GM21737 (cell line): ENCODE measurements around the gene ABI3BP.

Source experiments
- ATAC-seq: cut with Tn5 transposase; IDR thresholded peaks from one replicate; pipeline ENCODE4 v1.9.1; 2021; ENCODE audit warnings: mild to moderate bottlenecking, moderate library complexity; ENCODE audit not compliant: unreplicated experiment

ABI3BP gene

GRCh38 chr3:100893590-100893989, 99.6 kb downstream of the ABI3BP start:
- no peak for ATAC-seq

DNA sequence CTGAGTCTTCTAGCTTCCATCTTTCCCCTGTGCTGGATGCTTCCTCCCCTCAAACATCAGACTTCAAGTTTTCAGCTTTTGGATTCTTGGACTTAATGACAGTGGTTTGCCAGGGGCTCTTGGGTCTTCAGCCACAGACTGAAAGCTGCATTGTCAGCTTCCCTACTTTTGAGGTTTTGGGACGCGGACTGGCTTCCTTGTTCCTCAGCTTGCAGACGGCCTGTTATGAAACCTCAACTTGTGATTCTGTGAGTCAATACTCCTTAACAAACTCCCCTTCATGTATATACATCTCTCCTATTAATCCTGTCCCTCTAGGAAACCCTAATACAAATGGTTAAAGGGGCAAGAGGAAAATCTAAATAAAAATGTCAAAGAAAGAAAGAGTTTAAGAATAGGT, 100.1 kb downstream of the ABI3BP start:
- no peak for ATAC-seq

DNA sequence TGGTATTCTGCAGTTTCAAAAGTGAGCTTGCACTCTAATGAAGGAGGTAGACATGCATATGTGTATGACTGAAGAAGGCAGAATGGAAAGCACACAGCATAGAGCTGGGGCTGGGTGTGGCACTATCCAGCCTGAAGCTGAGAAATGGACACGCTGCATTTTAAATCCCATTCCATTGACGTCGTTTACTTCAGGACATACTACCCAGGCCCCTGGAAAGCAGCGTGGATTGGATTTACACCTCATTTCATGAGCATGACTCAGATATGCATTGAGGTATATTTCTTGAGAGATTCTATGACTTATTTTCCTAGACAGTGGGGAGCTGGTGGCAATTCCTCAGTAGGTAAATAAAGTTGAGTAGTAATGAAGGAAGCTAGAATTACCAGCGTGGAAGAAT, 101.4 kb downstream of the ABI3BP start:
- ATAC-seq: no peak

- ATAC-seq: no peak
Observed at GRCh38 chr3:100891033-100891432, 102.2 kb downstream of the ABI3BP start.

DNA sequence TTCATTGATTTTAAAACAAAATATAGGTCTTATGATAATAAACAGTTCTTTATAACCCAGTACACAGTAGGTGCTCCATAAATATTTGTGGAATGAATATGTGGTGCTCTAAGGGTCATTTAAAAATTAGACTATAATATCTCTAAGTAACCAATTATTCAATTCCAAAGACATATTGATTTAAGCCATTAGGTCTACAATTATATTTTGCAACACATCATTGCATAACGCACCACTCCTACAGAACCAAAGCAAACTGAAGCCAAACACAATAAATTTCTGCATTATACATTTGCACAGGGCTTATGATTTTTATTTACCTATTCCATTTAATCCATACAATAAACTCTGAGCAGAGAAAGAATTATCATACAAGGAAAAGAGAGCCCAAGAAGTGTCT, 104.3 kb downstream of the ABI3BP start:
- ATAC-seq: no peak

DNA sequence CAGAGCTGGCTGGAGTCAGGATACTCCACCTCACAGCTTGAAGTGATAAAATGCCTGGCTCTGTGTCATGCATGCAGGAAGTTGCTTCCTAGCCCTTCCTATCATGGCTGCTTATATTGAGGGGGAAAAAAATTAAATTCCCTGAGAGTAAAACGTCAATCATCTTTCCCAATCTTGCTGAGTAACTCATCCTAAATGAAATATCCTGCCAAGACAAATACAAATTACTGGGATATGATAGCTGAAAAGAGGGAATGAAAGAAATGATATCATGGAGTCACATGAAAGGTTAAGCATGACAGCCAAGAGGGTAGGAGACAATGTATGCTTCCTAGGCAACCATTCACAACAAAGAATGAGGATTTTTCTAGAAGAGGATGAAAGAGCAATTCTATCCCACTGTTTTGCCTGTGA, 110.6 kb downstream of the ABI3BP start:
- no peak for ATAC-seq

GRCh38 chr3:100880845-100881244, 112.4 kb downstream of the ABI3BP start:
- no peak for ATAC-seq

DNA sequence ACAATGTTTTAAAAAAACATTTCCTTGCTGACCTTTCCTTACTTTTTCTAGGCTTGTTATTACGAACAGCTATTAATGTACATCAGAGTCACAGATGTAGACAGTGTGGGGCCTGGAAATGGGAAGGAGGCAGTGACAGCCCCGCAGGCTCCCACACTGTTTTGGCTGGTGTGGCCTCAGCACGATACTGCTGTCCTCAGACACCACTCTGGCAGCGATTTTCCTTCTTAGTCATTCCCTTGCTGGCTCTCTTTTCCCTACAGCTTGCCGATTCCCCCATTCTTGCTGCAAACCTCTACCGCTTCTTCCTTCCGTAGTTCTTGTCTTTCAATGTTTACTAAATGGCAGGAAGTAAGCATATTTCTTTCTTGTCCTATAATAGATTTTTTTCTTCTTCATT, 113.1 kb downstream of the ABI3BP start:
- ATAC-seq: no peak

- no peak for ATAC-seq
Observed at GRCh38 chr3:100879195-100879810, 113.9 kb downstream of the ABI3BP start.

- no peak for ATAC-seq
Observed at GRCh38 chr3:100877286-100877685, 115.9 kb downstream of the ABI3BP start.

GRCh38 chr3:100875239-100875638, 118.0 kb downstream of the ABI3BP start:
- ATAC-seq: no peak

- ATAC-seq: no peak
Observed at GRCh38 chr3:100873611-100874010, 119.6 kb downstream of the ABI3BP start.

- no peak for ATAC-seq
Observed at GRCh38 chr3:100871306-100871705, 121.9 kb downstream of the ABI3BP start.

DNA sequence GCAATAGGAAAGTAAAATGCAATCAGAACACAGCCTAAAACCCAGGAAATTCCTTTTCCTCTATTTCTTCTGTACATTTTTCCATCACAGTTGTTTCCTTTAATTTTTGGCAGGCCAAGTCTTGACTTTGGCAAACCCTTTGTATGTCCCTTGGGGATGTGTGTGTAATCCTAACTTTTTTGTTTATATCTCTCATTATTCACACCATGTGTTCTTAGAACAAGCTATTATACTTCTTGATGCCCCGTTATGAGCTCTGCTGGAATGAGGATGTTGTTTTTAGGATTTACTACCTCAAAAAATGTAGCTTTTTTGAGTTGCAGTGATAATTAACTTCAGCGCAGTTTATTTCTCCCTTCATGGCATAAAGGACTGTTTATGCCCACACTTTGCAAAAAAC, 123.4 kb downstream of the ABI3BP start:
- no peak for ATAC-seq

- no peak for ATAC-seq
Observed at GRCh38 chr3:100868894-100869293, 124.3 kb downstream of the ABI3BP start.

- no peak for ATAC-seq
Observed at GRCh38 chr3:100868096-100868495, 125.1 kb downstream of the ABI3BP start.

- ATAC-seq: no peak
Observed at GRCh38 chr3:100865442-100865841, 127.8 kb downstream of the ABI3BP start.

GRCh38 chr3:100864471-100865250, 128.6 kb downstream of the ABI3BP start:
- ATAC-seq: no peak

DNA sequence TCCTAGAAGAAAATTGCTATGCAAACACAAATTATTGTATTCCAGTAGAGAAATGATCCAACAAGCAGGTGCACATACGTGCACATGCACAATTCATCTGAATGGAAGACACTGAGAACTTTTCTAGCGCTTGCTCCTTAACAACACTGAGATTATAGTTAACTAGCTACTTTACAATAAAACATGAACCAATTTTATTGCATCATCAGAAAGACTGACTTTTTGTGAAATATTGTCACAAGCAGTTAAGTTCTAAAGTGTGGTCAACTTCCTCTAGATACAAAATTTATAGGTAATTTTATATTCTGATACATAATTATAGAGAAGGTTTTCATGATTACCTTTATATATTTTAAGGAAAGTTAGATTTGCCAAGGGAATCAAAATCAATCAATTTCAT, 135.4 kb downstream of the ABI3BP start:
- no peak for ATAC-seq

DNA sequence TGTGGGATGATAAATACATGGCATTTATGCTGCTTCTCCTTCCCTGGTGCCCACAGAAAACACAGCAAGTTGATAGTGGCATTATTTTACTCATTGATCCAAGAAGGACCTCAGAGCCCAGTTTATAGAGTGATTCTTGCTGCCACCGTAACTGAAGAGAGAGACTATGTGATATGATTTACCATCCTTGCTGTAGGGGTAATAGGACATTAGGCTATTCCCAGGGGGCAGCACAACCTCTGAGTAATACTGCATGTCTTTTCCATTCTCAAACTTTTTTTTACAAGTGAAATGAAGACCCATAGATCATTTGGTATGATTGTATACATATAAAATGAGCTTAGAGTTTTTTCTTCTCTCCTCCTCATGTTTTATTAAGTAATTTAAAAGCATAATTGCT, 136.4 kb downstream of the ABI3BP start:
- no peak for ATAC-seq

- no peak for ATAC-seq
Observed at GRCh38 chr3:100852840-100853239, 140.4 kb downstream of the ABI3BP start.

DNA sequence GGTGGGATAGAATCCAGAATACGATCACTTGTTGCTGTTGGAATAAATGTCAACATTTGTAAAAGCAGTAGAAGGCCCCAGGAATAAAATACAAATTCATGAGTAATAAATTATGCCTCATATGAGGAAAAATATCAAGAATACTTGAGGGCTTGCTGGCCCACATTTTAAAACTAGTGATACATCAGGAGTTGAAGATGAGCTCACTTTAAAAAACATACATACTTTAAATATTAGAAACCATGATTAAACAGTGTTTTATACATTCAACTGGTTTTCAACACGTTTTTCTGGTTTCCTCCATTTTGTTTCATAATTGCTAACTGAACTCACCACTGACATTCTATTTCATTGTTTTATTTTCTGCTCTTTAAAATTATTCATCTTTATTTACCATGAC, 142.5 kb downstream of the ABI3BP start:
- no peak for ATAC-seq

DNA sequence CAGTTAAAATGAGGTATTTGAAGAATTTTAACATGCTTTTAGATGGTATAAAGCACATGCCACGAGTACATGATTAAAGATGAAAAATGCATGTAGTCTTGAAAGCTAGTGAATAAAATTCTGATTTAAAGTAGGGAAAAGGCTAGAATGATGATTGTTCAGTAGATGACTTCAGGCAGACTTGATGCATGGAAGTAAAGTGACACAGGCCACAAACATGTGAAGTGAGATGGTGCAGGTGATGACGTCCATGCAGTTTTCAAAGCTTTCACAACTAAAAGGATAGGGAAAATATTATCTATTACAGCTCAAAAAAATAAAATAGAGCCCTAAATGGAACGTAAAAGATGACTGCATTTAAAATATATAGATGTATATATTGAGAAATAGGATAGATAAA, 143.1 kb downstream of the ABI3BP start:
- no peak for ATAC-seq
